22Rv1 (cell line): ENCODE data around the gene SUSD3.
"Not testable (repeated sequence)": the region's sequence is repeated elsewhere in the genome, so short reads cannot be mapped to it uniquely, and the experiment has no call there.

Experiments used
- H3K27ac ChIP-seq: fragments of 450-650 bp; 2 replicates; pipeline ENCODE4 v1.5.1; 2017
- ZFX ChIP-seq: fragments of 450-650 bp; IDR thresholded peaks from 2 replicates; pipeline ENCODE4 v1.6.1; 2017; ENCODE audit warnings: antibody characterized with exemption, borderline replicate concordance
- TF ChIP-seq, protein P1 (sequence below): fragments of 450-650 bp; IDR thresholded peaks from 2 replicates; pipeline ENCODE4 v1.5.1; 2017; ENCODE audit warnings: mild to moderate bottlenecking

The SUSD3 gene

DNA sequence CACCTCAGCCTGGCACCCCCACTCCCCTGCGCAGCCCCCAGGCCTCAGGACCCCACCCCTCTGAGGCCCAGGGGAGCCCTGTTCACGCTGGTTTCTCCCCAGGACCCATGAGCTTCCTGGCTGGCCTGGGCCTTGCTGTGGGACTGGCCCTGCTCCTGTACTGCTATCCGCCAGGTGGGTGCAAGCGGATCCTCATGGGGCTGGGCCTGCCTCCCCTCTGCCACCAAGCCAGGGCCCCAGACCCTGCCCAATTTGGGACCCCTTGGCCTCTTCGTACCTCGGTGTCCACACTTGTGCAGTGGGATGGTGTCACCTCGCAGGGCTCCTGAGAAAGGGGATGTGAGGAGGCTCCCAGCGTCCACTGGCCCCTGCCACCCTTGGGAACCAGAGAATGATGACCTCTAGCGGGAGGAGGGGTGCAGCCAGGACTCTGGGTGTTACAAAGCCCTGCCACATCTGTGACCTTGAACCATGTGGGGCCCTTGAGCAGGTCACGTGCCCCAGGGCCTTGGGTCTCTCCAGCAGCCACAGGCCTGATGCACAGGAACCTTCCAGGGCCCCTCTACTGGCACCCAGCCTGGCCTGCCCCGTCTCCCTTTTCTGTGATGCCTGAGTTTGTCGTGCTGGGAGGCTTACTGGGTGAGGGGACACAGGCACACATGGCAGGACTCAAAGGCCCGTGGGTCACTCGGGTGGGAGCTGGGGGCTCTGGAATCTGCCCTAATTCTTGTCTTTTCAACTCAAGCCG lies 53.8 kb downstream of the SUSD3 start:
- TF ChIP-seq ZFX, result no peak
- TF ChIP-seq, protein P1, sequence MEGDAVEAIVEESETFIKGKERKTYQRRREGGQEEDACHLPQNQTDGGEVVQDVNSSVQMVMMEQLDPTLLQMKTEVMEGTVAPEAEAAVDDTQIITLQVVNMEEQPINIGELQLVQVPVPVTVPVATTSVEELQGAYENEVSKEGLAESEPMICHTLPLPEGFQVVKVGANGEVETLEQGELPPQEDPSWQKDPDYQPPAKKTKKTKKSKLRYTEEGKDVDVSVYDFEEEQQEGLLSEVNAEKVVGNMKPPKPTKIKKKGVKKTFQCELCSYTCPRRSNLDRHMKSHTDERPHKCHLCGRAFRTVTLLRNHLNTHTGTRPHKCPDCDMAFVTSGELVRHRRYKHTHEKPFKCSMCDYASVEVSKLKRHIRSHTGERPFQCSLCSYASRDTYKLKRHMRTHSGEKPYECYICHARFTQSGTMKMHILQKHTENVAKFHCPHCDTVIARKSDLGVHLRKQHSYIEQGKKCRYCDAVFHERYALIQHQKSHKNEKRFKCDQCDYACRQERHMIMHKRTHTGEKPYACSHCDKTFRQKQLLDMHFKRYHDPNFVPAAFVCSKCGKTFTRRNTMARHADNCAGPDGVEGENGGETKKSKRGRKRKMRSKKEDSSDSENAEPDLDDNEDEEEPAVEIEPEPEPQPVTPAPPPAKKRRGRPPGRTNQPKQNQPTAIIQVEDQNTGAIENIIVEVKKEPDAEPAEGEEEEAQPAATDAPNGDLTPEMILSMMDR, result no peak
- H3K27ac ChIP-seq, result no peak overlapping the region

DNA sequence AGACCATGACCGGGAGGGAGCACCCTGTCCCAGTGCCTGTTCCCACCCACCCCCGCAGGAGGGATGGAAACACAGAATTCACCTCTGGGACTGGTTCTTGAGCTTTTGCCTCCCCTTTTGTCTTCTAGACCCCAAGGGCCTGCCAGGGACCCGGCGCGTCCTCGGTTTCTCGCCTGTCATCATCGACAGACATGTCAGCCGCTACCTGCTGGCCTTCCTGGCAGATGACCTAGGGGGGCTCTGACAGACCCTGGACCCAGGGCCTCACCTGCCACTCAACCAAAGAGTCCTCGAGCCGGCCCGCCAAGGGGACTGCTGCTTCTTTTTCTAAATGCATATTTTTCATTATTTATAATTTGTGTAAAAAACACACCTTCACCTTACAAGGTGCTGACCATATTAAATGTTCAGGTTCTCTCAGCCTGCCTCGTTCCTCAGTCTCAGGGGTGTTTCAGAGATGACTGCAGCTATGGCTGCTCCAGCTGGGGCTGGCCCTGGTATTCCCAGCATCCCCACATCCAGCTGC lies 54.4 kb downstream of the SUSD3 start:
- H3K27ac ChIP-seq, result no peak overlapping the region
- TF ChIP-seq ZFX, result no peak
- TF ChIP-seq, protein P1, result no peak

DNA sequence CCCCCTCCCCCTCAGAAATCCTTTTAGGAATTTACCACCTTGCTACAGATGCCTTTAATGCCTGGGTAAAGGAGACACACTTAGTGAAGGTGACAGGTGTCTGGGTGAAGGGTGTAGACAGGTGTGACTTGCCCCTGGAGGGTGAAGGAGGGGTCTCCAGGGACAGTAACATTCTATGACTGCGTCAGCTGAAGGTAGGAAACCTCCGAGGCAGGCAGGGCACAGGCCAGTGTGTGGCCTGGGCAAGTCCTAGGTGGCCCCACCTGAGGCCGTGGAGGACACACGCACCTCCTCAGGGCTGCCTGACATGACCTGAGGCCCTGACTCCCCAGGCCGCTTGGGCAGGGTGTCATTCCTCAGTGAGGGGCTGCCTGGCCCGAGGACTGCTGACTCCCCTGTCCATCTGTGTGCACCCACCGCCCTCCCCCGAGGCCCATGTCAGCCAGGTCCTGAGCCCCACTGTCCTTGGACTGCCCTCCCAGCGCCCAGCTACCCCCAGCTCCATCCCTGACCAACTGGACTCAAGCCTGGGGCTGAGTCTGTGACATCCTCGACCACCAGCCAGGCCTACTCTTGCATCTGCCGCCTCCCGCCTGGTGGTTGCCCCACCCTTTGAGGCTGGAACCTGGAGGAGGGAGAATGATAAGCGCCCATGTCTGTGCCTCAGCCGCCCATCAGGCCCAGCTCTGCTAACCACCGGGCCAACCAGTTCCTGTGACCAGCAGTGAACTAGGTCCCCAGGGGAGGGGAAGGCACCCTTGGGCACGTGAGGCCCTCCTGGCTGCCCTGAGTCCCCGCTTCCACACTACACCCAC lies 55.9 kb downstream of the SUSD3 start:
- no peak for TF ChIP-seq ZFX
- TF ChIP-seq, protein P1, result no peak
- H3K27ac ChIP-seq, result no peak overlapping the region

DNA sequence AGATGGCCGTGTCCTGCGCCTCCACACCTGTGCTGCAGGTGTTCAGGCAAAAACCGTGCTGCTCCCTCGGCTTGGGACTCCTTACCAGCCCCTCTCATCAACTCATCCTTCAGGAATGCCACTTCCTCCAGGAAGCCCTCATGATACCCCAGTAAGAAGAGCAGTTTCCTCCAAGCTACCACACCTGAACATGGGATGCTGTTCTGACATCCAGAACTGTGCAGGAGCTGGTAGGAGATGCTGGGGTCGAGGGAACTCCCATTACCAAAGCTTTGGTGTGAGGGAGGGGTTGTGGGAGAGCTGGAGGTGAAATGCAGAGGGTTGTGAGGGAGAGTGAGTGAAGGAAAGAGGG lies 56.5 kb downstream of the SUSD3 start:
- no peak overlapping the region for H3K27ac ChIP-seq
- no peak for TF ChIP-seq ZFX
- TF ChIP-seq, protein P1, result no peak

DNA sequence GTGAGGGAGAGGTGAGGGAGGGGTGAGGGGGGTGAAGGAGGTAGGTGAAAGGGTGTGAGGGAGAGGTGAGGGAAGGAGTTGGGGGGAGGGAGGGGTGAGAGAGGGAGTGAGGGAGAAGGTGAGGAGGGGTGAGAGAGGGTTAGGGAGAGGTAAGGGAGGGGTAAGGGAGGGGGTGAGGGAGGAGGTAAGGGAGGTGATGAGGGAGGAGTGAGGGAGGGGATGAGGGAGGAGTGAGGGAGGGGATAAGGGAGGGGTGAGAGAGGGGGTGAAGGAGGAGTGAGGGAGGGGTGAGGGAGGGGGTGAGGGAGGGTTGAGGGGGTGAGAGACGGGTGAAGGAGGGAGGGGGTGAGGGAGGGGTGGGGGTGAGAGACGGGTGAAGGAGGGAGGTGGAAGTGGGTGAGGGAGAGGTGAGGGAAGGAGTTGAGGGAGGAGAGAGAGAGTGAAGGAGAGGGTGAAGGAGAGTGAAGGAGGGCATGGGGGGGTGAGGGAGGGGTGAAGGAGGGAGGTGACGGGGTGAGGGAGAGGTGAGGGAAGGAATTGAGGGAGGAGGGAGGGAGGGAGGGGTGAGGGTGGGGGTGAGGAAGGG lies 57.1 kb downstream of the SUSD3 start:
- TF ChIP-seq, protein P1, result no peak
- no peak for TF ChIP-seq ZFX
- H3K27ac ChIP-seq, result no peak overlapping the region

DNA sequence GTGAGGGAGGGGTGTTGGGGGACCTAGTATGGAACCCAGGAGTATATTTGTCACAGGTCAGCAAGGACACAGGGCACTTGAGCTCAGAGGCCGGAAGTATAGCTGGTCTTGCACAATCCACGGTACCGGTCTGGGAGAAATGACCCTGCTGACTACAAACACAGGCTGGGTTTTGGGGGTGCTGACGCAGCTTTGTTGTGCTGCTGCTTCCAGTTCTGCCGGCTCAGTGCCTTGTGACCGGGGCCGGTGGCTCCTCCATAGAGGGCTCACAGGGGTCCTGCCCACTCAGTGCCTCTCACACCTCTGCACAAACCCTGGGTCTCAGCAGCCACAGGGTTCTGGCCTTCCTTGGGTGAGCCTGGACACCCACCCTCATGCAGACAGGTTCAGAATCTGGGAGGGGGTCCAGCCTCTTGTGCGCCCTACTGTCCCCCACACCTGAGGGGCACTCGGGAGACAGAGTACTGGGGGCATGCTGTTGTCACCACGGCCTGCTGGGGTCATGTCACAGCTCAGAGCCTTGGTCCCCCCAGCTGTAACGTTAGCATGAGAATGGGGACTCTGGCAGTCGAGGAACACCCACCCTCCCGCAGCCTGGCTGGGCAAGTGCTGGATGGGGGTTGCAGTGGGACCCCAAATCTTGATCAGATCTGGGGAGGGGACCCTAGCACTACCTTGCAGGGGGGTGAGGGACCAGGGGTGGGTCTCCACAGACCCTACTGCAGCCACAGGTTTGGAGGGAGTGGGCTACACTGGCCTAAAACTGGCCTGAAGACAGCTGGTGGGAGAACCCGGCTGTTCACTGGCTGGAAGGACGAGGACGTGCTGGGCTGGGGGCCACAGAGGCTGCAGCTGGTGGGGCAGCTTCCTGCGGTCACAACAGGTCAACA lies 57.8 kb downstream of the SUSD3 start:
- TF ChIP-seq, protein P1, result no peak
- no peak for TF ChIP-seq ZFX

DNA sequence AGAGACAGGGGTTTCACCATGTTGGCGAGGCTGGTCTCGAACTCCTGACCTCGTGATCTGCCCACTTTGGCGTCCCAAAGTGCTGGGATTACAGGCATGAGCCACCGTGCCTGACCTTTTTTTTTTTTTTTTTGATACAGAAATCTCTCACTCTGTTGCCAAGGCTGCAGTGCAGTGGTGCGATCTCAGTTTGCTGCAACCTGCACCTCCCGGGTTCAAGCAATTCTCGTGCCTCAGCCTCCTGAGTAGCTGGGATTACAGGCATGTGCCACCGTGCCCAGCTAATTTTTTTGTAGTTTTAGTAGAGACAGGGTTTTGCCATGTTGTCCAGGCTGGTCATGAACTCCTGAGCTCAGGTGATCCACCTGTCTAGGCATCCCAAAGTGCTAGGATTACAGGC lies 59.0 kb downstream of the SUSD3 start:
- not testable (repeated sequence) for H3K27ac ChIP-seq

More for the DNA sequence above, 57.8 kb downstream of the SUSD3 start:
- H3K27ac ChIP-seq, result no peak overlapping the region
